ENCODE data around the gene CHN2. TPM values are rescaled to one million over a fixed set of nuclear protein-coding genes. Genes with fewer than 3 reads are reported as not detected.
A peak's percentile ranks its signal among the peaks of the same experiment; 100 is the strongest.
"Not testable (repeated sequence)": the region's sequence is repeated elsewhere in the genome, so short reads cannot be mapped to it uniquely, and the experiment has no call there.

Gene CHN2
- polyA plus RNA-seq, 1 donor, result 33.6 TPM

GRCh38 chr7:29253225-29253624 is 58.6 kb downstream of the CHN2 start:
- H3K27ac ChIP-seq (ENCODE audit: low read length), result no peak overlapping the region
- H3K27me3 ChIP-seq (ENCODE audit: control insufficient read depth, insufficient read depth, low read length), result no peaks in the 10 kb centered on the region
- peaks cover 27% of the 10 kb centered on the region for H3K4me1 ChIP-seq (ENCODE audit: control insufficient read depth, insufficient read depth, low read length)
- H3K9me3 ChIP-seq (ENCODE audit: control insufficient read depth, low read depth, low read length), result no peaks in the 10 kb centered on the region
- no peaks in the 10 kb centered on the region for H3K36me3 ChIP-seq (ENCODE audit: control insufficient read depth, insufficient read depth, low read length)
- DNase-seq, result no peak
- WGBS (ENCODE audit: insufficient coverage, low lambda C conversion rate), result no CpG with 5 or more reads among the region's 1 CpG
- no peak overlapping the region for H3K4me3 ChIP-seq (ENCODE audit: low read length)

GRCh38 chr7:29254591-29254990 is 60.0 kb downstream of the CHN2 start:
- no peak overlapping the region for H3K27ac ChIP-seq (ENCODE audit: low read length)
- no CpG with 5 or more reads among the region's 6 CpGs for WGBS (ENCODE audit: insufficient coverage, low lambda C conversion rate)
- no peak for DNase-seq

GRCh38 chr7:29255199-29255878 is 60.8 kb downstream of the CHN2 start:
- DNase-seq, result no peak

More at GRCh38 chr7:29254591-29254990, 60.0 kb downstream of the CHN2 start:
- Histone ChIP-seq H3K4me1 (ENCODE audit: control insufficient read depth, insufficient read depth, low read length) (peaks cover 19% of the 10 kb centered on the region), H3K4me3 (ENCODE audit: low read length) (no peak overlapping the region), H3K36me3 (ENCODE audit: control insufficient read depth, insufficient read depth, low read length) (no peaks in the 10 kb centered on the region), H3K9me3 (ENCODE audit: control insufficient read depth, low read depth, low read length) (no peaks in the 10 kb centered on the region), H3K27me3 (ENCODE audit: control insufficient read depth, insufficient read depth, low read length) (no peaks in the 10 kb centered on the region)

GRCh38 chr7:29255906-29256692 is 61.5 kb downstream of the CHN2 start:
- 20% methylated on average over 2 of the region's 5 CpGs for WGBS (ENCODE audit: insufficient coverage, low lambda C conversion rate)
- Histone ChIP-seq H3K27me3 (ENCODE audit: control insufficient read depth, insufficient read depth, low read length) (no peaks in the 10 kb centered on the region), H3K36me3 (ENCODE audit: control insufficient read depth, insufficient read depth, low read length) (no peaks in the 10 kb centered on the region), H3K4me3 (ENCODE audit: low read length) (no peak overlapping the region), H3K27ac (ENCODE audit: low read length) (peak overlapping the region; percentile 60), H3K4me1 (ENCODE audit: control insufficient read depth, insufficient read depth, low read length) (peaks cover 19% of the 10 kb centered on the region), H3K9me3 (ENCODE audit: control insufficient read depth, low read depth, low read length) (no peaks in the 10 kb centered on the region)
- DNase-seq, result peak; percentile 48 to 79

More at GRCh38 chr7:29255199-29255878, 60.8 kb downstream of the CHN2 start:
- Histone ChIP-seq H3K4me3 (ENCODE audit: low read length) (no peak overlapping the region), H3K27ac (ENCODE audit: low read length) (peak overlapping the region; percentile 60), H3K9me3 (ENCODE audit: control insufficient read depth, low read depth, low read length) (no peaks in the 10 kb centered on the region), H3K36me3 (ENCODE audit: control insufficient read depth, insufficient read depth, low read length) (no peaks in the 10 kb centered on the region), H3K27me3 (ENCODE audit: control insufficient read depth, insufficient read depth, low read length) (no peaks in the 10 kb centered on the region), H3K4me1 (ENCODE audit: control insufficient read depth, insufficient read depth, low read length) (peaks cover 19% of the 10 kb centered on the region)
- no CpG with 5 or more reads among the region's 6 CpGs for WGBS (ENCODE audit: insufficient coverage, low lambda C conversion rate)

GRCh38 chr7:29256693-29257002 is 62.1 kb downstream of the CHN2 start:
- DNase-seq, result no peak
- WGBS (ENCODE audit: insufficient coverage, low lambda C conversion rate), result no CpG with 5 or more reads among the region's 5 CpGs

GRCh38 chr7:29258951-29259350 is 64.4 kb downstream of the CHN2 start:
- H3K4me3 ChIP-seq (ENCODE audit: low read length), result no peak overlapping the region
- WGBS (ENCODE audit: insufficient coverage, low lambda C conversion rate), result no CpG with 5 or more reads among the region's 3 CpGs
- peaks cover 10% of the 10 kb centered on the region for H3K9me3 ChIP-seq (ENCODE audit: control insufficient read depth, low read depth, low read length)
- H3K36me3 ChIP-seq (ENCODE audit: control insufficient read depth, insufficient read depth, low read length), result no peaks in the 10 kb centered on the region
- H3K27ac ChIP-seq (ENCODE audit: low read length), result no peak overlapping the region
- DNase-seq, result no peak
- peaks cover 19% of the 10 kb centered on the region for H3K4me1 ChIP-seq (ENCODE audit: control insufficient read depth, insufficient read depth, low read length)
- H3K27me3 ChIP-seq (ENCODE audit: control insufficient read depth, insufficient read depth, low read length), result no peaks in the 10 kb centered on the region

More at GRCh38 chr7:29256693-29257002, 62.1 kb downstream of the CHN2 start:
- H3K36me3 ChIP-seq (ENCODE audit: control insufficient read depth, insufficient read depth, low read length), result no peaks in the 10 kb centered on the region
- no peaks in the 10 kb centered on the region for H3K27me3 ChIP-seq (ENCODE audit: control insufficient read depth, insufficient read depth, low read length)
- peaks cover 19% of the 10 kb centered on the region for H3K4me1 ChIP-seq (ENCODE audit: control insufficient read depth, insufficient read depth, low read length)
- H3K4me3 ChIP-seq (ENCODE audit: low read length), result no peak overlapping the region
- peak overlapping the region; percentile 60 for H3K27ac ChIP-seq (ENCODE audit: low read length)
- no peaks in the 10 kb centered on the region for H3K9me3 ChIP-seq (ENCODE audit: control insufficient read depth, low read depth, low read length)

GRCh38 chr7:29262191-29262917 is 67.8 kb downstream of the CHN2 start:
- Histone ChIP-seq H3K9me3 (ENCODE audit: control insufficient read depth, low read depth, low read length) (peaks cover 10% of the 10 kb centered on the region), H3K36me3 (ENCODE audit: control insufficient read depth, insufficient read depth, low read length) (no peaks in the 10 kb centered on the region), H3K4me1 (ENCODE audit: control insufficient read depth, insufficient read depth, low read length) (no peaks in the 10 kb centered on the region), H3K27me3 (ENCODE audit: control insufficient read depth, insufficient read depth, low read length) (no peaks in the 10 kb centered on the region), H3K27ac (ENCODE audit: low read length) (no peak overlapping the region), H3K4me3 (ENCODE audit: low read length) (no peak overlapping the region)
- DNase-seq, result no peak
- WGBS (ENCODE audit: insufficient coverage, low lambda C conversion rate), result no CpG with 5 or more reads among the region's 2 CpGs

- DNase-seq; H3K9me3 ChIP-seq (ENCODE audit: control insufficient read depth, low read depth, low read length); H3K4me1 ChIP-seq (ENCODE audit: control insufficient read depth, insufficient read depth, low read length); H3K36me3 ChIP-seq (ENCODE audit: control insufficient read depth, insufficient read depth, low read length); H3K27ac ChIP-seq (ENCODE audit: low read length); H3K4me3 ChIP-seq (ENCODE audit: low read length); H3K27me3 ChIP-seq (ENCODE audit: control insufficient read depth, insufficient read depth, low read length): not testable (repeated sequence)
- WGBS (ENCODE audit: insufficient coverage, low lambda C conversion rate), result no CpG with 5 or more reads among the region's 44 CpGs
Observed at GRCh38 chr7:29263601-29264207, 69.1 kb downstream of the CHN2 start.

- no peak for DNase-seq
- no peak overlapping the region for H3K4me3 ChIP-seq (ENCODE audit: low read length)
- WGBS (ENCODE audit: insufficient coverage, low lambda C conversion rate), result no CpG with 5 or more reads among the region's 6 CpGs
- H3K27me3 ChIP-seq (ENCODE audit: control insufficient read depth, insufficient read depth, low read length), result no peaks in the 10 kb centered on the region
- no peaks in the 10 kb centered on the region for H3K4me1 ChIP-seq (ENCODE audit: control insufficient read depth, insufficient read depth, low read length)
- H3K9me3 ChIP-seq (ENCODE audit: control insufficient read depth, low read depth, low read length), result peaks cover 10% of the 10 kb centered on the region
- H3K27ac ChIP-seq (ENCODE audit: low read length), result no peak overlapping the region
- H3K36me3 ChIP-seq (ENCODE audit: control insufficient read depth, insufficient read depth, low read length), result no peaks in the 10 kb centered on the region
Observed at GRCh38 chr7:29265208-29265923, 70.8 kb downstream of the CHN2 start.

Measured in large intestine (tissue), 3 donors.